Nephron progenitor cell (in vitro differentiated cells): ENCODE results near the gene DUSP5.

ENCODE experiments used
- DNase-seq: peaks from one replicate; pipeline ENCODE4 v3.0.0; 2021
- H3K27ac Mint-ChIP-seq: 2 replicates; pipeline ENCODE4 v1.8.0; 2021; ENCODE audit warnings: mild to moderate bottlenecking, moderate library complexity, mixed read lengths
- H3K27me3 Mint-ChIP-seq: 2 replicates; pipeline ENCODE4 v1.8.0; 2021; ENCODE audit warnings: mild to moderate bottlenecking, low read depth, mixed read lengths; ENCODE audit not compliant: poor library complexity
- H3K36me3 Mint-ChIP-seq: 2 replicates; pipeline ENCODE4 v1.8.0; 2021; ENCODE audit warnings: low read depth, mixed read lengths
- H3K4me1 Mint-ChIP-seq: 2 replicates; pipeline ENCODE4 v1.8.0; 2021; ENCODE audit warnings: mixed read lengths
- H3K4me3 Mint-ChIP-seq: 2 replicates; pipeline ENCODE4 v1.8.0; 2021; ENCODE audit warnings: mild to moderate bottlenecking, moderate library complexity, mixed read lengths
- H3K9me3 Mint-ChIP-seq: 2 replicates; pipeline ENCODE4 v1.8.0; 2021; ENCODE audit warnings: mild to moderate bottlenecking, moderate library complexity, mixed read lengths
- CTCF ChIP-seq: fragments of 200-600 bp; sonication (generic); IDR thresholded peaks from 2 replicates; pipeline ENCODE4 v1.5.0; 2021; ENCODE audit warnings: antibody characterized with exemption

The DUSP5 gene

GRCh38 chr10:110549211-110549610 lies 51.5 kb downstream of the DUSP5 start:
- no peak for TF ChIP-seq CTCF
- H3K4me3 Mint-ChIP-seq: no peak overlapping the region
- no peak overlapping the region for H3K27ac Mint-ChIP-seq
- H3K9me3 Mint-ChIP-seq: peaks cover 5% of the 10 kb centered on the region
- peaks cover 9% of the 10 kb centered on the region for H3K27me3 Mint-ChIP-seq
- H3K4me1 Mint-ChIP-seq: peaks cover 15% of the 10 kb centered on the region
- H3K36me3 Mint-ChIP-seq: no peaks in the 10 kb centered on the region
- DNase-seq: no peak

GRCh38 chr10:110553905-110554304 lies 56.2 kb downstream of the DUSP5 start:
- peaks cover 26% of the 10 kb centered on the region for H3K4me1 Mint-ChIP-seq
- no peaks in the 10 kb centered on the region for H3K36me3 Mint-ChIP-seq
- H3K4me3 Mint-ChIP-seq: no peak overlapping the region
- no peak for TF ChIP-seq CTCF
- H3K27ac Mint-ChIP-seq: peak overlapping the region; percentile 58
- peaks cover 5% of the 10 kb centered on the region for H3K9me3 Mint-ChIP-seq
- H3K27me3 Mint-ChIP-seq: peaks cover 15% of the 10 kb centered on the region
- DNase-seq: no peak

GRCh38 chr10:110556296-110556695 lies 58.6 kb downstream of the DUSP5 start:
- Mint-ChIP-seq H3K9me3 (peaks cover 5% of the 10 kb centered on the region), H3K4me1 (peaks cover 26% of the 10 kb centered on the region), H3K27me3 (peaks cover 13% of the 10 kb centered on the region), H3K27ac (no peak overlapping the region), H3K36me3 (no peaks in the 10 kb centered on the region), H3K4me3 (no peak overlapping the region)
- DNase-seq: no peak
- TF ChIP-seq CTCF: no peak

- DNase-seq: peak; percentile 43
- Mint-ChIP-seq H3K27me3 (peaks cover 11% of the 10 kb centered on the region), H3K27ac (no peak overlapping the region), H3K4me3 (no peak overlapping the region), H3K36me3 (no peaks in the 10 kb centered on the region), H3K4me1 (peaks cover 26% of the 10 kb centered on the region), H3K9me3 (peaks cover 5% of the 10 kb centered on the region)
- peak; percentile 51 for TF ChIP-seq CTCF
Observed at GRCh38 chr10:110556969-110557601, 59.4 kb downstream of the DUSP5 start.

GRCh38 chr10:110558041-110558440 lies 60.3 kb downstream of the DUSP5 start:
- no peak for DNase-seq
- H3K4me1 Mint-ChIP-seq: peaks cover 32% of the 10 kb centered on the region
- TF ChIP-seq CTCF: no peak
- no peak overlapping the region for H3K27ac Mint-ChIP-seq
- no peaks in the 10 kb centered on the region for H3K9me3 Mint-ChIP-seq
- peaks cover 11% of the 10 kb centered on the region for H3K27me3 Mint-ChIP-seq
- H3K36me3 Mint-ChIP-seq: no peaks in the 10 kb centered on the region
- no peak overlapping the region for H3K4me3 Mint-ChIP-seq

GRCh38 chr10:110560012-110560411 lies 62.3 kb downstream of the DUSP5 start:
- peaks cover 34% of the 10 kb centered on the region for H3K4me1 Mint-ChIP-seq
- no peak overlapping the region for H3K4me3 Mint-ChIP-seq
- H3K9me3 Mint-ChIP-seq: no peaks in the 10 kb centered on the region
- peaks cover 14% of the 10 kb centered on the region for H3K27me3 Mint-ChIP-seq
- H3K36me3 Mint-ChIP-seq: no peaks in the 10 kb centered on the region
- H3K27ac Mint-ChIP-seq: no peak overlapping the region
- TF ChIP-seq CTCF: no peak
- DNase-seq: no peak
